GM12872 (cell line): Measurements from ENCODE around the gene SUGCT.

Experiments used
- TF ChIP-seq, protein P1 (sequence below): IDR thresholded peaks from 3 replicates; pipeline ENCODE4 v1.5.1; 2011; ENCODE audit warnings: low read depth, mild to moderate bottlenecking, low read length, moderate library complexity; ENCODE audit not compliant: insufficient read depth

Gene SUGCT

DNA sequence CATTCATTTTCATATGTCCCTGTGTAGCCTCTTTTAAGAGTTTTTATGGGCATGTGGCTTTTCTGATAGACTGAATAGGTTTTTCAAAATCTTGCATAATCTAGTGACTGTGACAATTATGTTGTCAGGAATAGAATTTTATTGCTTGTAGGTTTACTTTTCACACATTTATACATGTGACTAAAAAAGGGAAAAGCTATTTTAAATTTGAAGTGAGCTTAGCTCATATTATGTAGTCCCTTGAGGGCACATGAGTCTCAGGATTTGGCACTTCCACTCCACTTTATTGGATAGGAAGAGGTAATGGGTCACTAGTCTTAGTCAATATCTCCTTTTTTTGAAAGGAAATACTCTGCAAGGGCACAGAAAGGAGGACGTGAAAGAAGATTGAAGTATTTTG lies 247.3 kb downstream of the SUGCT start:
- TF ChIP-seq, protein P1, sequence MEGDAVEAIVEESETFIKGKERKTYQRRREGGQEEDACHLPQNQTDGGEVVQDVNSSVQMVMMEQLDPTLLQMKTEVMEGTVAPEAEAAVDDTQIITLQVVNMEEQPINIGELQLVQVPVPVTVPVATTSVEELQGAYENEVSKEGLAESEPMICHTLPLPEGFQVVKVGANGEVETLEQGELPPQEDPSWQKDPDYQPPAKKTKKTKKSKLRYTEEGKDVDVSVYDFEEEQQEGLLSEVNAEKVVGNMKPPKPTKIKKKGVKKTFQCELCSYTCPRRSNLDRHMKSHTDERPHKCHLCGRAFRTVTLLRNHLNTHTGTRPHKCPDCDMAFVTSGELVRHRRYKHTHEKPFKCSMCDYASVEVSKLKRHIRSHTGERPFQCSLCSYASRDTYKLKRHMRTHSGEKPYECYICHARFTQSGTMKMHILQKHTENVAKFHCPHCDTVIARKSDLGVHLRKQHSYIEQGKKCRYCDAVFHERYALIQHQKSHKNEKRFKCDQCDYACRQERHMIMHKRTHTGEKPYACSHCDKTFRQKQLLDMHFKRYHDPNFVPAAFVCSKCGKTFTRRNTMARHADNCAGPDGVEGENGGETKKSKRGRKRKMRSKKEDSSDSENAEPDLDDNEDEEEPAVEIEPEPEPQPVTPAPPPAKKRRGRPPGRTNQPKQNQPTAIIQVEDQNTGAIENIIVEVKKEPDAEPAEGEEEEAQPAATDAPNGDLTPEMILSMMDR: no peak

DNA sequence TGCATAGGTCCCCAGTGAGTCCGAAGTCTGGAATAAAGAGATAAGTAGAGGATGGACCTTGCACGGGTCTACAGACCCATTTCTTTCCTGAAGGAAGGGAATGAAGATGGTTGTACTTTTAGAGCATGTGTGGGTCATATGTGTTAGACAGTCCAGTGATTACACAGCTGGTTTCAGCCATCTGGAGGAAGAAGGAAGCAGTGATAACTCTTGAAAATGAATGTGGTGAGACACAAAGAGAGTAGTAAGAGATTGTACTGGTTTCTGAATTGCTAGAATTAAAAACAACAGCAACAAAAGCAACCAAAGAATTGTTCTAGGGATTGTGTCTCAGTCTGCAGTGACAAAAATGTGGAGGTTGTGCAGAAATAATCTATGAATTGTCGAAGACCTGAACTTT lies 258.9 kb downstream of the SUGCT start:
- TF ChIP-seq, protein P1: no peak

DNA sequence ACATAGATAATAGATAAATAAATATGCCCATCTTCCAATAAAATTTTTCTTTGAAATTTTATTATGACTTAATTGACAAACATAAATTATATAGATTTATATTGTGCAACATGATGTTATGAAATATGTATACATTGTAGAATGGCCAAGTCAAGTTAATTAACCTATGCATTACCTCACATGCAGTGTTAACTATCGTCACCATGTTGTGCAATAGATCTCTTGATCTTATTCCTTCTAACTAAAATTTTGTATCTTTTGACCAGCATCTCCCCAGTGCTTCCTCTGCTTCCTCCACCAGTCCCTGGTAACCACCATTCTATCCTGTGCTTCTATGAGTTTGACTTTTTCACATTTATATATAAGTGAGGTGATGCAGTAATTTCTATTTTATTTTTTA lies 259.6 kb downstream of the SUGCT start:
- TF ChIP-seq, protein P1: no peak

DNA sequence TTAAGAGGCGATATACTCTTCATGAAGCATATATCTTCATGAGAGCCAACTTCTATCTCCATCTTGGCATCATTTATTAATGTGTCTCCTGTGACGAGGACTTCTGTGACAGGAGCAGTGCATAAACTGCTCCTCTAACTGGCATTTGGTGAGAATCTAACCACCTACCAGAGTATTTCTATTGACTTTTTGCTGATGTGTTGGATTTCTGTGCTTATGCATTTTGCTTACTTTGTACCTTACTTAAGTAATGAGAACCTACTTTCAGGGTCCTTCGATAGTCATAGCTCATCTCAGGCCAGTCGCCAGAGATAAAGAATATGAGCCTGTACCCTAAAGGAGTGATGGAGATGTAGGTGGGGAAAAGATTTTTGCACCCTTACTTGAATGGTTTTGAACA lies 265.7 kb downstream of the SUGCT start:
- TF ChIP-seq, protein P1: no peak

DNA sequence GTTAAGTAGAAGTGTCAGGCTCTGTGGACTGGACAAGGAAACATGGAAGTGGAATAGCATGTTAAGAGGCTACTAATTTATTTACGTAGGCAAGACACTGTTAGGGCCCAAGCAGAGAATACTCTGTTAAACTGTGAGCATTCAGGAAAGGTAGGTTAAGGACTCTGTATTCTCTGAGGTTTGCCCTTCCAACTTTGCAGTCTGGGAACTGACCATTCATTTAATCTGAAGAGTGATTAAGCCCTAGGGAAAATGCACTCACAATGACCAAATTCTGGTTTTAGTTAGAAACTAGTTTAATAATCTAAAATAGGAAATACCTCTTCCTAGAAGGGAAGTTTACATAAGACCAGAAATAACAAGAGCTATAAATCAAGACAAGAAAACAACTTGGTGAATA lies 266.6 kb downstream of the SUGCT start:
- TF ChIP-seq, protein P1: no peak

DNA sequence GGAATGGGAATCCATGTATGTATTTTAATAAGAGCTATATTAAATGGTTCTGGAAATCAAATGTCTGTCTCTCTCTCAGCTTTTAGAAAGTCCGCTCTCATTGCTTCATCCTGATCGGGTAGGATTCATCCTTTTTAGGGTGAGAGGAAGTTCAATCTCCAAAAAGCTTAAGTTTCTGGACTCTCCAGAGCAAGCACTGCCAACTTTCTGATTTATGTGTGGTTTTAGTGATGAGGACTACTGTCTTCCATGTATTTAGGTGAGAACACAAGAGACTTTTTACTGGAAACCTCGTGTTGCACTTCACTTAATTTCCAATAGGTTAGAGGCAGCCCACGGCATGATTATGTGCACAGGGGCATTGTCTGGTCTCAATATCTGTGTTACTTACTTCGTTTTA lies 267.9 kb downstream of the SUGCT start:
- TF ChIP-seq, protein P1: no peak

DNA sequence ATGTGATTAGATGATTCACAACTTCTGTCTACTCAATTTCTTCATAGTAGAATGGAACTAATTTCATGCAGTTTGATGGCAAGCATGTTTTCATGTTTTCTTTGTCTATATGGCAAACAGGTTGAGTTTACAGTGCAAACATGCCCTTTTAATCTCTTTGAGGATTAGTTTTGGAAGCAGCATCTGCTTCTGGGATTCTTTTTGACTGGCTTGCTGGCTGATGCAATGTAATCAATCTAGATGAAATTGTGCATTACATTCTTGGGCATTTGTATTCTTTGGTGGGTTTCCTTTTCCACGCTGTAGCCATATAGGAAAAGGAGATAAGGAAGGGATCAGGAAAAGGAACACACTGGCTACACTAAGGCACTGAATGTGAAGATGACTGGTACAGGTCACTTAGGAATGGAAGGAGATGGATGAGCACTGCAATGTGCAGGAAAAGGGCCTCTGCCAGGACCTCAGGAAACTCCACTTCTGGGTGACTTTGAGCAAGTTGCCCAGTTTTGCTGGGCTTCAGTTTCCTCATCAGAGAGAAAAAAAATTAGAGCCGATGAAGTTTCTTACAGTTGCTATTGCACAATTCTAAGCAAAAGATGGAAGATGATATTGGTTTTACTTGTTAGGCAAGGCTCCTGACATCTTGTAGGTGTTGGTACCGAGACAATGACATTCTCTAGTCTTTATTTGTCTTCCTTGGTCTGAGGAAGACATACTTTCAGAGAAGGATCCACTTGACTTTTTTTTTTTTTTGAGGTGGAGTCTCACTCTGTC lies 269.1 kb downstream of the SUGCT start:
- TF ChIP-seq, protein P1: no peak

DNA sequence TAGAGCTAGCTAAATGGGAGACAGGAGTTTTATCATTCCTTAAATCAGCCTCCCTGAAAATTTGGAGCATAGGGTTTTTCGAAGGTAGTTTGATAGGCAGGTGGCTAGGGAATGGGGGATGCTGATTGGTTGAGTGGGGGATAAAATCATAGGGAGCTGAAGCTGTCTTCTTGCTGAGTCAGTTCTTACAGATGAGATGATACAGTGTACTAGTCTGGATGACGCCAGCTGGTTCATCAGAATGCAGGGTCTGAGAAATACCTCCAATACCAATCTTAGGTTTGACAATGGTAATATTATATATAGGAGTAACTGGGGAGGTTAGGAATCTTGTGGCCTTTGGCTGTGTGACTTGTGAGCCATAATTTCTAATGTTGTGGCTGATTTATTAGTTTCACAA lies 271.2 kb downstream of the SUGCT start:
- TF ChIP-seq, protein P1: no peak
